Chondrocyte (in vitro differentiated cells): ENCODE data around the gene HOXA6. TPM values are rescaled to one million over a fixed set of nuclear protein-coding genes. Genes with fewer than 3 reads are reported as not detected.
A peak's percentile ranks its signal among the peaks of the same experiment; 100 is the strongest.

Experiments used
- DNase-seq: peaks from one replicate; pipeline ENCODE4 v3.0.0; 2021; ENCODE audit warnings: mixed read lengths, low spot score
- H3K27ac Mint-ChIP-seq: one replicate; pipeline ENCODE4 v1.8.0; 2021; ENCODE audit warnings: mild to moderate bottlenecking, moderate library complexity, mixed read lengths; ENCODE audit not compliant: unreplicated experiment
- H3K27me3 Mint-ChIP-seq: 2 replicates; pipeline ENCODE4 v1.8.0; 2021; ENCODE audit warnings: low read depth, mixed read lengths
- H3K36me3 Mint-ChIP-seq: 2 replicates; pipeline ENCODE4 v1.8.0; 2021; ENCODE audit warnings: low read depth, mixed read lengths
- H3K4me1 Mint-ChIP-seq: 2 replicates; pipeline ENCODE4 v1.8.0; 2021; ENCODE audit warnings: low read depth, mild to moderate bottlenecking, mixed read lengths
- H3K4me3 Mint-ChIP-seq: one replicate; pipeline ENCODE4 v1.8.0; 2021; ENCODE audit warnings: mild to moderate bottlenecking, moderate library complexity, mixed read lengths; ENCODE audit not compliant: unreplicated experiment
- H3K9me3 Mint-ChIP-seq: 2 replicates; pipeline ENCODE4 v1.8.0; 2021; ENCODE audit warnings: low read depth, mixed read lengths
- CTCF ChIP-seq: fragments of 200-600 bp; sonication (generic); IDR thresholded peaks from 2 replicates; pipeline ENCODE4 v1.5.0; 2021; ENCODE audit warnings: antibody characterized with exemption, mild to moderate bottlenecking, moderate library complexity
- total RNA-seq: library from RNA; stranded (reverse); gene quantifications from 3 replicates; pipeline ENCODE4 v1.2.1, GENCODE V29; 2021

The HOXA6 gene
- total RNA-seq, 1 donor from 2014 or later = not detected

GRCh38 chr7:27170426-27171324, 23.1 kb upstream of the HOXA6 start:
- no peak overlapping the region for H3K27ac Mint-ChIP-seq
- H3K36me3 Mint-ChIP-seq = peaks cover 7% of the 10 kb centered on the region
- no peak for TF ChIP-seq CTCF
- H3K27me3 Mint-ChIP-seq = peaks cover 71% of the 10 kb centered on the region
- H3K9me3 Mint-ChIP-seq = no peaks in the 10 kb centered on the region
- peaks cover 12% of the 10 kb centered on the region for H3K4me1 Mint-ChIP-seq
- no peak for DNase-seq
- no peak overlapping the region for H3K4me3 Mint-ChIP-seq

GRCh38 chr7:27169658-27170425, 22.3 kb upstream of the HOXA6 start:
- no peaks in the 10 kb centered on the region for H3K9me3 Mint-ChIP-seq
- no peak overlapping the region for H3K4me3 Mint-ChIP-seq
- H3K27me3 Mint-ChIP-seq = peaks cover 65% of the 10 kb centered on the region
- DNase-seq = peak; percentile 72
- peaks cover 6% of the 10 kb centered on the region for H3K36me3 Mint-ChIP-seq
- TF ChIP-seq CTCF = no peak
- H3K27ac Mint-ChIP-seq = no peak overlapping the region
- H3K4me1 Mint-ChIP-seq = peaks cover 14% of the 10 kb centered on the region

- Mint-ChIP-seq H3K4me1 (peaks cover 14% of the 10 kb centered on the region), H3K36me3 (peaks cover 5% of the 10 kb centered on the region), H3K4me3 (no peak overlapping the region), H3K27ac (no peak overlapping the region), H3K9me3 (no peaks in the 10 kb centered on the region), H3K27me3 (peaks cover 72% of the 10 kb centered on the region)
- no peak for TF ChIP-seq CTCF
- peak; percentile 68 for DNase-seq
Observed at GRCh38 chr7:27168265-27168947, 20.8 kb upstream of the HOXA6 start.

- DNase-seq = peak; percentile 4
- Mint-ChIP-seq H3K36me3 (peaks cover 5% of the 10 kb centered on the region), H3K4me3 (no peak overlapping the region), H3K27me3 (peaks cover 76% of the 10 kb centered on the region), H3K9me3 (no peaks in the 10 kb centered on the region), H3K4me1 (peaks cover 14% of the 10 kb centered on the region), H3K27ac (no peak overlapping the region)
- no peak for TF ChIP-seq CTCF
Observed at GRCh38 chr7:27167916-27168264, 20.3 kb upstream of the HOXA6 start.
